ENCODE measurements around the gene WHAMM. TPM values are rescaled to one million over a fixed set of nuclear protein-coding genes. Genes with fewer than 3 reads are reported as not detected.

The WHAMM gene
- total RNA-seq, 4 donors from 2014 or later = 6.4 to 14.2 (median 8.8) TPM

- Histone ChIP-seq H3K9me3 (no peaks in the 10 kb centered on the region), H3K4me1 (no peaks in the 10 kb centered on the region), H3K4me3 (no peak overlapping the region), H3K27ac (no peak overlapping the region), H3K27me3 (no peaks in the 10 kb centered on the region), H3K36me3 (no peaks in the 10 kb centered on the region)
- in situ Hi-C loops (cut with MboI; ENCODE audit: low pct_ligation_motif_present in 1 of 4, low pct_unique_long_range_greater_than_20kb in 1 of 4, low sequenced_read_pairs in 3 of 4) = no loop called here
- intact Hi-C loops (cut with DNase I; ENCODE audit: low total_unique reads) = no loop called here
- no peak for TF ChIP-seq POLR2AphosphoS5 (IDR thresholded peaks at IDR 0.05)
- no peak for TF ChIP-seq EP300 (IDR thresholded peaks at IDR 0.05; ENCODE audit: low read depth)
- no peak for TF ChIP-seq POLR2A (IDR thresholded peaks at IDR 0.05)
- TF ChIP-seq CTCF (IDR thresholded peaks at IDR 0.05) = no peak
- WGBS, 2 donors (ENCODE audit: low coverage in 1 of 2) = 89 to 90% methylated on average over 7 of the region's 7 CpGs
- no peak for DNase-seq
Observed at GRCh38 chr15:82774496-82774895, 34.9 kb upstream of the WHAMM start.

- Histone ChIP-seq H3K4me3 (no peak overlapping the region), H3K27me3 (no peaks in the 10 kb centered on the region), H3K9me3 (no peaks in the 10 kb centered on the region), H3K27ac (no peak overlapping the region), H3K4me1 (no peaks in the 10 kb centered on the region), H3K36me3 (no peaks in the 10 kb centered on the region)
- no peak for DNase-seq
- TF ChIP-seq POLR2AphosphoS5 (IDR thresholded peaks at IDR 0.05) = no peak
- intact Hi-C loops (cut with DNase I; ENCODE audit: low total_unique reads) = no loop called here
- WGBS, 2 donors (ENCODE audit: low coverage in 1 of 2) = 73 to 83% methylated on average over 2 to 3 of the region's 3 CpGs
- in situ Hi-C loops (cut with MboI; ENCODE audit: low pct_ligation_motif_present in 1 of 4, low pct_unique_long_range_greater_than_20kb in 1 of 4, low sequenced_read_pairs in 3 of 4) = no loop called here
Observed at GRCh38 chr15:82778755-82779154, 30.7 kb upstream of the WHAMM start.

- Histone ChIP-seq H3K27ac (no peak overlapping the region), H3K4me1 (no peaks in the 10 kb centered on the region), H3K9me3 (no peaks in the 10 kb centered on the region), H3K4me3 (no peak overlapping the region), H3K27me3 (no peaks in the 10 kb centered on the region), H3K36me3 (no peaks in the 10 kb centered on the region)
- 84% methylated on average over 4 of the region's 4 CpGs; no CpG with 5 or more reads in 1 of the 2 donors for WGBS, 2 donors (ENCODE audit: low coverage in 1 of 2)
- intact Hi-C loops (cut with DNase I; ENCODE audit: low total_unique reads) (no loop called here), in situ Hi-C loops (cut with MboI; ENCODE audit: low pct_ligation_motif_present in 1 of 4, low pct_unique_long_range_greater_than_20kb in 1 of 4, low sequenced_read_pairs in 3 of 4) (no loop called here)
- TF ChIP-seq EP300 (IDR thresholded peaks at IDR 0.05; ENCODE audit: low read depth) (no peak), POLR2A (IDR thresholded peaks at IDR 0.05) (no peak), CTCF (IDR thresholded peaks at IDR 0.05) (no peak)
- DNase-seq = no peak
Observed at GRCh38 chr15:82781349-82781748, 28.1 kb upstream of the WHAMM start.

- no peak for DNase-seq
- H3K36me3 ChIP-seq = no peaks in the 10 kb centered on the region
- H3K27ac ChIP-seq = no peak overlapping the region
- no peak overlapping the region for H3K4me3 ChIP-seq
- intact Hi-C loops (cut with DNase I; ENCODE audit: low total_unique reads) (no loop called here), in situ Hi-C loops (cut with MboI; ENCODE audit: low pct_ligation_motif_present in 1 of 4, low pct_unique_long_range_greater_than_20kb in 1 of 4, low sequenced_read_pairs in 3 of 4) (no loop called here)
- H3K4me1 ChIP-seq = no peaks in the 10 kb centered on the region
- WGBS, 2 donors (ENCODE audit: low coverage in 1 of 2) = 90 to 100% methylated on average over 2 of the region's 2 CpGs
- TF ChIP-seq EP300 (IDR thresholded peaks at IDR 0.05; ENCODE audit: low read depth) (no peak), POLR2A (IDR thresholded peaks at IDR 0.05) (no peak), CTCF (IDR thresholded peaks at IDR 0.05) (no peak), POLR2AphosphoS5 (IDR thresholded peaks at IDR 0.05) (no peak)
- no peaks in the 10 kb centered on the region for H3K9me3 ChIP-seq
- H3K27me3 ChIP-seq = no peaks in the 10 kb centered on the region
Observed at GRCh38 chr15:82788496-82788895, 20.9 kb upstream of the WHAMM start.

- intact Hi-C loops (cut with DNase I; ENCODE audit: low total_unique reads) (no loop called here), in situ Hi-C loops (cut with MboI; ENCODE audit: low pct_ligation_motif_present in 1 of 4, low pct_unique_long_range_greater_than_20kb in 1 of 4, low sequenced_read_pairs in 3 of 4) (no loop called here)
- H3K27me3 ChIP-seq = no peaks in the 10 kb centered on the region
- H3K4me1 ChIP-seq = no peaks in the 10 kb centered on the region
- no peak overlapping the region for H3K27ac ChIP-seq
- H3K9me3 ChIP-seq = no peaks in the 10 kb centered on the region
- WGBS, 2 donors (ENCODE audit: low coverage in 1 of 2) = 86% methylated on average over 1 of the region's 1 CpG; no CpG with 5 or more reads in 1 of the 2 donors
- no peaks in the 10 kb centered on the region for H3K36me3 ChIP-seq
- H3K4me3 ChIP-seq = no peak overlapping the region
- DNase-seq = no peak
- TF ChIP-seq POLR2AphosphoS5 (IDR thresholded peaks at IDR 0.05) = no peak
- no peak for TF ChIP-seq POLR2A (IDR thresholded peaks at IDR 0.05)
- TF ChIP-seq EP300 (IDR thresholded peaks at IDR 0.05; ENCODE audit: low read depth) = no peak
- TF ChIP-seq CTCF (IDR thresholded peaks at IDR 0.05) = no peak
Observed at GRCh38 chr15:82789491-82789890, 19.9 kb upstream of the WHAMM start.
